A549 (cell line): Measurements from ENCODE around the gene ZSCAN26.

Experiments used
- CEBPB ChIP-seq, 2 experiments: fragments of >200 bp in 1 of 2; sonication (Bioruptor Twin) in 1 of 2; formaldehyde crosslinking in 1 of 2; IDR thresholded peaks; 2 replicates each; pipeline ENCODE4 v1.6.1; 2012 to 2016
- CTCF ChIP-seq: fragments of >200 bp; sonication (Bioruptor Twin); formaldehyde crosslinking; IDR thresholded peaks from 3 replicates; pipeline ENCODE4 v1.5.1; 2016

GRCh38 chr6:28245206-28245941 lies 21.6 kb upstream of the ZSCAN26 start:
- no peak for TF ChIP-seq CTCF
- no peak for TF ChIP-seq CEBPB (IDR thresholded peaks at IDR 0.05)
